Neural cell (in vitro differentiated cells): ENCODE data around the gene APAF1. TPM values are rescaled to one million over a fixed set of nuclear protein-coding genes. Genes with fewer than 3 reads are reported as not detected.

Experiments
- H2AFZ ChIP-seq: fragments of 200-600, 300-800 bp; sonication (generic), shearing (Covaris generic); 2 replicates; pipeline ENCODE4 v1.6.0; 2014; ENCODE audit warnings: low read depth, mild to moderate bottlenecking, antibody characterized with exemption, low read length, moderate library complexity
- H3F3A ChIP-seq: fragments of 200-600 bp; shearing (Covaris generic); 2 replicates; pipeline ENCODE4 v1.6.1; 2016; ENCODE audit warnings: mild to moderate bottlenecking, moderate library complexity, mixed read lengths, antibody characterized with exemption, low read length; ENCODE audit not compliant: insufficient read depth, poor library complexity, severe bottlenecking
- H3K27ac ChIP-seq: fragments of 200-600, 300-800 bp; sonication (generic), shearing (Covaris generic); 2 replicates; pipeline ENCODE4 v1.5.1; 2014; ENCODE audit warnings: mild to moderate bottlenecking, low read length, moderate library complexity
- H3K27me3 ChIP-seq: fragments of 300-800, 200-600 bp; sonication (generic), shearing (Covaris generic); 2 replicates; pipeline ENCODE4 v1.6.0; 2014; ENCODE audit warnings: mild to moderate bottlenecking, low read depth, low read length, moderate library complexity; ENCODE audit not compliant: insufficient read depth
- H3K36me3 ChIP-seq: fragments of 300-800, 200-600 bp; sonication (generic), shearing (Covaris generic); 2 replicates; pipeline ENCODE4 v1.5.1; 2014; ENCODE audit warnings: mild to moderate bottlenecking, antibody characterized with exemption, low read length, moderate library complexity; ENCODE audit not compliant: insufficient read depth
- H3K4me2 ChIP-seq: fragments of 300-800, 200-600 bp; sonication (generic), shearing (Covaris generic); 2 replicates; pipeline ENCODE4 v1.6.0; 2014; ENCODE audit warnings: mild to moderate bottlenecking, low read length
- H3K4me3 ChIP-seq: fragments of 300-800, 200-600 bp; sonication (generic), shearing (Covaris generic); 2 replicates; pipeline ENCODE4 v1.5.1; 2014; ENCODE audit warnings: mild to moderate bottlenecking, low read length, moderate library complexity
- H3K79me2 ChIP-seq: fragments of 200-600 bp; shearing (Covaris generic); replicated peaks from 2 replicates; pipeline ENCODE4 v1.6.0; 2014; ENCODE audit warnings: mild to moderate bottlenecking, low read length, moderate library complexity; ENCODE audit not compliant: insufficient read depth
- H3K9ac ChIP-seq: fragments of 300-800, 200-600 bp; sonication (generic), shearing (Covaris generic); 2 replicates; pipeline ENCODE4 v1.6.1; 2016; ENCODE audit warnings: mild to moderate bottlenecking, low read length, mixed read lengths
- H3K9me2 ChIP-seq: fragments of 200-600 bp; shearing (Covaris generic); 2 replicates; pipeline ENCODE4 v1.6.1; 2016; ENCODE audit warnings: mild to moderate bottlenecking, low read length, mixed read lengths; ENCODE audit not compliant: insufficient read depth
- H3K9me3 ChIP-seq: fragments of 200-600, 300-800 bp; sonication (generic), shearing (Covaris generic); 2 replicates; pipeline ENCODE4 v1.6.1; 2016; ENCODE audit warnings: mild to moderate bottlenecking, mixed run types, low read length, moderate library complexity, mixed read lengths
- H4K20me1 ChIP-seq: fragments of 200-600 bp; shearing (Covaris generic); 2 replicates; pipeline ENCODE4 v1.6.1; 2016; ENCODE audit warnings: mild to moderate bottlenecking, mixed run types; ENCODE audit not compliant: insufficient read depth
- EP300 ChIP-seq: fragments of 450-650 bp; conservative IDR thresholded peaks from 2 replicates; pipeline ENCODE4 v1.6.1; 2014; ENCODE audit warnings: antibody characterized with exemption, mild to moderate bottlenecking, moderate library complexity; ENCODE audit not compliant: poor library complexity, severe bottlenecking
- EZH2 ChIP-seq: fragments of 200-600, 300-800 bp; shearing (Covaris generic), sonication (generic); IDR thresholded peaks from 2 replicates; pipeline ENCODE4 v1.6.1; 2014; ENCODE audit warnings: antibody characterized with exemption, low read length, borderline replicate concordance, mild to moderate bottlenecking; ENCODE audit not compliant: insufficient read depth, poor library complexity, severe bottlenecking
- MXI1 ChIP-seq: fragments of 450-650 bp; conservative IDR thresholded peaks from 2 replicates; pipeline ENCODE4 v1.6.1; 2014; ENCODE audit warnings: antibody characterized with exemption, mild to moderate bottlenecking; ENCODE audit not compliant: poor library complexity, severe bottlenecking
- POLR2AphosphoS5 ChIP-seq: IDR thresholded peaks from 2 replicates; pipeline ENCODE4 v1.6.1; 2012
- RAD21 ChIP-seq: fragments of 450-650 bp; conservative IDR thresholded peaks from 2 replicates; pipeline ENCODE4 v1.6.1; 2014; ENCODE audit warnings: antibody characterized with exemption, mild to moderate bottlenecking, moderate library complexity
- SMC3 ChIP-seq: fragments of 450-650 bp; conservative IDR thresholded peaks from 2 replicates; pipeline ENCODE4 v1.6.1; 2014; ENCODE audit warnings: antibody characterized with exemption, mild to moderate bottlenecking, moderate library complexity; ENCODE audit not compliant: poor library complexity
- TAF1 ChIP-seq: IDR thresholded peaks from 2 replicates; pipeline ENCODE4 v1.6.1; 2012; ENCODE audit warnings: low read depth
- polyA plus RNA-seq: library from polyadenylated mRNA; depleted of rRNA; stranded (reverse); fragments of >200 nt; gene quantifications from 2 replicates; pipeline ENCODE4 v1.2.3, GENCODE V29; 2014
- TF ChIP-seq, protein P1 (sequence below): IDR thresholded peaks from 2 replicates; pipeline ENCODE4 v1.6.1; 2012; ENCODE audit warnings: borderline replicate concordance
- TF ChIP-seq, protein P2 (sequence below): fragments of 450-650 bp; IDR thresholded peaks from 2 replicates; pipeline ENCODE4 v1.5.1; 2014; ENCODE audit warnings: antibody characterized with exemption, mild to moderate bottlenecking, moderate library complexity; ENCODE audit not compliant: poor library complexity, severe bottlenecking

The APAF1 gene
- polyA plus RNA-seq, 1 donor from 2014 or later, result 32.2 TPM

GRCh38 chr12:98748463-98748862 is 103.4 kb downstream of the APAF1 start:
- Histone ChIP-seq H3K36me3 (peaks cover 5% of the 10 kb centered on the region), H3K4me2 (no peak overlapping the region), H3K27ac (no peak overlapping the region), H3K79me2 (no peaks in the 10 kb centered on the region), H3F3A (no peaks in the 10 kb centered on the region), H2AFZ (no peak overlapping the region), H4K20me1 (no peaks in the 10 kb centered on the region), H3K9me2 (no peaks in the 10 kb centered on the region), H3K27me3 (no peaks in the 10 kb centered on the region), H3K9ac (no peak overlapping the region), H3K4me3 (no peak overlapping the region), H3K9me3 (no peaks in the 10 kb centered on the region)
- TF ChIP-seq SMC3 (no peak), TAF1 (no peak), EP300 (no peak), EZH2 (no peak)

DNA sequence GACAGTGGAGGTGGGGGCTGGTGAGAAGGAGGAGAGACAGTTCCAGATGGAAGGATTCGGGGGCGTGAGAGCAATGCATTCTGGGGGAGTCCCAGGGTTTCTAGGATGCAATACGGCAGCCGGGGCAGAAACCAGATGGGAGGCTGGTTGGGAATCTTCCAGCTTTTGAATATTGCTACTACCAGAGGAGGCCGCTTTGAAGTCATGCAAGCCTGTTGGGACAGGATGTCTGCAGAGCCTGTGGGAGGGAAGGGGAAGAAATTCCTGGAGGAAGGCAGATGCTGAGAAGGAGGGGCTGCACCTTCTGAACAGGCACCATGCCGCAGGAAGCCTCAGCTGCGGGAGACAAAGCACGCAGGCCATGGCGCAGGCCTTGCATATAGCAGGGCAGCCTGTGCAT is 105.4 kb downstream of the APAF1 start:
- H3K9me3 ChIP-seq, result no peaks in the 10 kb centered on the region
- H4K20me1 ChIP-seq, result no peaks in the 10 kb centered on the region
- H3K79me2 ChIP-seq, result no peaks in the 10 kb centered on the region
- H3K9ac ChIP-seq, result no peak overlapping the region
- H3K4me3 ChIP-seq, result no peak overlapping the region
- H3K27ac ChIP-seq, result no peak overlapping the region
- no peaks in the 10 kb centered on the region for H3K9me2 ChIP-seq
- no peak overlapping the region for H3K4me2 ChIP-seq
- TF ChIP-seq EZH2 (no peak), TAF1 (no peak), SMC3 (no peak), RAD21 (no peak), EP300 (no peak), POLR2AphosphoS5 (no peak), MXI1 (no peak)
- TF ChIP-seq, protein P1, sequence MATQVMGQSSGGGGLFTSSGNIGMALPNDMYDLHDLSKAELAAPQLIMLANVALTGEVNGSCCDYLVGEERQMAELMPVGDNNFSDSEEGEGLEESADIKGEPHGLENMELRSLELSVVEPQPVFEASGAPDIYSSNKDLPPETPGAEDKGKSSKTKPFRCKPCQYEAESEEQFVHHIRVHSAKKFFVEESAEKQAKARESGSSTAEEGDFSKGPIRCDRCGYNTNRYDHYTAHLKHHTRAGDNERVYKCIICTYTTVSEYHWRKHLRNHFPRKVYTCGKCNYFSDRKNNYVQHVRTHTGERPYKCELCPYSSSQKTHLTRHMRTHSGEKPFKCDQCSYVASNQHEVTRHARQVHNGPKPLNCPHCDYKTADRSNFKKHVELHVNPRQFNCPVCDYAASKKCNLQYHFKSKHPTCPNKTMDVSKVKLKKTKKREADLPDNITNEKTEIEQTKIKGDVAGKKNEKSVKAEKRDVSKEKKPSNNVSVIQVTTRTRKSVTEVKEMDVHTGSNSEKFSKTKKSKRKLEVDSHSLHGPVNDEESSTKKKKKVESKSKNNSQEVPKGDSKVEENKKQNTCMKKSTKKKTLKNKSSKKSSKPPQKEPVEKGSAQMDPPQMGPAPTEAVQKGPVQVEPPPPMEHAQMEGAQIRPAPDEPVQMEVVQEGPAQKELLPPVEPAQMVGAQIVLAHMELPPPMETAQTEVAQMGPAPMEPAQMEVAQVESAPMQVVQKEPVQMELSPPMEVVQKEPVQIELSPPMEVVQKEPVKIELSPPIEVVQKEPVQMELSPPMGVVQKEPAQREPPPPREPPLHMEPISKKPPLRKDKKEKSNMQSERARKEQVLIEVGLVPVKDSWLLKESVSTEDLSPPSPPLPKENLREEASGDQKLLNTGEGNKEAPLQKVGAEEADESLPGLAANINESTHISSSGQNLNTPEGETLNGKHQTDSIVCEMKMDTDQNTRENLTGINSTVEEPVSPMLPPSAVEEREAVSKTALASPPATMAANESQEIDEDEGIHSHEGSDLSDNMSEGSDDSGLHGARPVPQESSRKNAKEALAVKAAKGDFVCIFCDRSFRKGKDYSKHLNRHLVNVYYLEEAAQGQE, result no peak
- TF ChIP-seq, protein P2, sequence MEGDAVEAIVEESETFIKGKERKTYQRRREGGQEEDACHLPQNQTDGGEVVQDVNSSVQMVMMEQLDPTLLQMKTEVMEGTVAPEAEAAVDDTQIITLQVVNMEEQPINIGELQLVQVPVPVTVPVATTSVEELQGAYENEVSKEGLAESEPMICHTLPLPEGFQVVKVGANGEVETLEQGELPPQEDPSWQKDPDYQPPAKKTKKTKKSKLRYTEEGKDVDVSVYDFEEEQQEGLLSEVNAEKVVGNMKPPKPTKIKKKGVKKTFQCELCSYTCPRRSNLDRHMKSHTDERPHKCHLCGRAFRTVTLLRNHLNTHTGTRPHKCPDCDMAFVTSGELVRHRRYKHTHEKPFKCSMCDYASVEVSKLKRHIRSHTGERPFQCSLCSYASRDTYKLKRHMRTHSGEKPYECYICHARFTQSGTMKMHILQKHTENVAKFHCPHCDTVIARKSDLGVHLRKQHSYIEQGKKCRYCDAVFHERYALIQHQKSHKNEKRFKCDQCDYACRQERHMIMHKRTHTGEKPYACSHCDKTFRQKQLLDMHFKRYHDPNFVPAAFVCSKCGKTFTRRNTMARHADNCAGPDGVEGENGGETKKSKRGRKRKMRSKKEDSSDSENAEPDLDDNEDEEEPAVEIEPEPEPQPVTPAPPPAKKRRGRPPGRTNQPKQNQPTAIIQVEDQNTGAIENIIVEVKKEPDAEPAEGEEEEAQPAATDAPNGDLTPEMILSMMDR, result no peak
- no peak overlapping the region for H2AFZ ChIP-seq
- H3K36me3 ChIP-seq, result peaks cover 10% of the 10 kb centered on the region
- no peaks in the 10 kb centered on the region for H3F3A ChIP-seq
- no peaks in the 10 kb centered on the region for H3K27me3 ChIP-seq
